Endothelial cell of hepatic sinusoid (primary cell): ENCODE results near the gene PODXL.
"Not testable (repeated sequence)": the region's sequence is repeated elsewhere in the genome, so short reads cannot be mapped to it uniquely, and the experiment has no call there.

Experiments used
- in situ Hi-C: cut with HindIII; loops from 2 replicates; pipeline ENCODE4 v1.10.0; 2017; ENCODE audit warnings: low sequenced_read_pairs

PODXL gene

GRCh38 chr7:131538813-131539179, 17.6 kb downstream of the PODXL start:
- in situ Hi-C loops = no loop called here

GRCh38 chr7:131538071-131538812, 18.2 kb downstream of the PODXL start:
- in situ Hi-C loops = no loop called here

- in situ Hi-C loops = no loop called here
Observed at GRCh38 chr7:131537571-131537978, 18.9 kb downstream of the PODXL start.

- in situ Hi-C loops = no loop called here
Observed at GRCh38 chr7:131536361-131536849, 20.0 kb downstream of the PODXL start.

DNA sequence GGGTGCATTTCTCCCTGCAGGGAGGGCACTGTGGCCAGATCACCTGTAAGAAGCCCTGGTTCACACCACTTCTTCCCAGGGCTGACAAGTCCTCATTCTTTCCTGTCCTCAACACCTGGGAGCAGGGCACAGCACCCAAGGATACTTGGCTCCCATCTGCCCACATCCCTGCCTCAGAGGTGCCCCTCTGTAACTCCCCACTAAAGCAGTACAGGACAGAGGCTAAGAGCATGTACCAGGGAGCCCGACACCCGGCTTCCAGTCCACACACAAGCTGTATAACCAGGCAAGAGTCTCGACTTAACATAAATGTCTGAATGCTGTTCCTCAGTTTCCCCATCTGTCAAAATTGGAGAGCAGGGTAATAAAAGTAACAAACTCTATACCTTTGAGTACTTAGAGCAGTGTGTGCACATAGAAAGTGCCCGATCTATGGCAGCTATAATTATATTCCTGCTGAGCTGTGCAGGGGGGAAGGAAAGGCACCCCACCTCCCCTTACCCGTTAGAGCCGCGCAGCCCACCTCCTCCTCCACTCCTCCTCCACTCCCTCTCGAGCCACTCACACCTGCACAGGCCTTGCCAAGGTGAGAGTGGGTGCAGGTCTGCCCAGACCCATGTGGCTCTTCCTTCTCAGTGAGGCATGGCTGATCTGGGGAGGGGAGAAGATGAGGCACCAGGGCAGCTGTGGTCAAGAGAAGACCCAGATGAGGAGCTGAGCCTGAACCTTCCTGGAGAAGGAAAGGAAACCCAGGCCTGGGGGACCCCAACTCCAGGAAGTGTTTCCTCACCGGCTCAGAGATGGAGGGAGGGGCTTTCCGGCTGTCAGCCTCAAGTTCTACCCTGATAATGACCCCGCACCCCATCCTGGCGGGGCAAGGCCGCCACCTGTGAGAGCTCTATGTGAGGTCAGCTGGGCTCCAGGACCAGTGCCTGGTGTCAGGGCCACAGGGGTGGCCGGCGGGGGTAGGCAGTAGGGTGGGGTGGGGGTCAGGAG, 22.6 kb downstream of the PODXL start:
- in situ Hi-C loops = no loop called here

- in situ Hi-C loops = no loop called here
Observed at GRCh38 chr7:131533151-131533559, 23.3 kb downstream of the PODXL start.

DNA sequence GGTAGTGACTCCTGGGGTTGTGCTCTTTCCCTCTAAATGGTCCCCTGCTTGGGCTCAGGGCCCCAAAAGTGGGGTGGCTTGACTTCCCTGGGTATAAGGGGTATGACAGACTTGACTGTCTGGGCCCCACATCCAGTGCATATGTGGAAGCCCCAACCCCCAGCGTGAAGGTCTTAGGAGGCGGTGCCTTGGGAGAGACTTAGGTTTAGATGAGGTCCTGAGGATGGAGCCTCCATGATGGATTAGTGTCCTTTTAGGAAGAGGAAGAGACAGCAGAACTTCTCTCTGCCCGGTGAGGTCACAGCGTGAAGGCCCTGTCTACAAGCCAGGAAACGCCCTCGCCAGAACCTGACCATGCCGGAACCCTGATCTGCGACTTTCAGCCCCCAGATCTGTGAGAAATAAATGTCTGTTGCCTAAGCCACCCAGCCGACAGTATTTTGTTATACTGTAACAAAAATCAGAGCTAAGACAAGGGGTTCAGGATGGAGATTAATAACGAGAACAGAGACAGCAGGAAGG, 23.8 kb downstream of the PODXL start:
- in situ Hi-C loops = no loop called here

DNA sequence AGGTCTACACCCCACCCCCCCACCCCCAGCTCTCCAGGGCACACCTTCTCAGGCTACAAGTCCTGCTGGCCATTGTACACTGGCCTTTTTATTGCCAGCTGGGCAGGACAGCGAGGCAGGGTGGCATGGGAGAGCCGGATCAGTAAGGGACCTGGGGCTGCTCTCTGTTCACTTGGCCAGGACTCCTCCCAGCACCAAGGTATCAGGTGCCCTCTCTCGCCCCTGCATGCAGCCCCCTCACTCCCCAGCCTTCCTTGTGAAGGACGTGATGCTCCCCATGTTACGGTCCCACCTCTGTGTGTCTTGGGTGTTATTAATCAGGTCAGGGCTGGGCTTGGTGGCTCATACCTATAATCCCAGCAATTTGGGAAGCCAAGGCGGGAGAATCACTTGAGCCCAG, 26.3 kb downstream of the PODXL start:
- in situ Hi-C loops = no loop called here

GRCh38 chr7:131529617-131530016, 26.8 kb downstream of the PODXL start:
- in situ Hi-C loops = no loop called here

DNA sequence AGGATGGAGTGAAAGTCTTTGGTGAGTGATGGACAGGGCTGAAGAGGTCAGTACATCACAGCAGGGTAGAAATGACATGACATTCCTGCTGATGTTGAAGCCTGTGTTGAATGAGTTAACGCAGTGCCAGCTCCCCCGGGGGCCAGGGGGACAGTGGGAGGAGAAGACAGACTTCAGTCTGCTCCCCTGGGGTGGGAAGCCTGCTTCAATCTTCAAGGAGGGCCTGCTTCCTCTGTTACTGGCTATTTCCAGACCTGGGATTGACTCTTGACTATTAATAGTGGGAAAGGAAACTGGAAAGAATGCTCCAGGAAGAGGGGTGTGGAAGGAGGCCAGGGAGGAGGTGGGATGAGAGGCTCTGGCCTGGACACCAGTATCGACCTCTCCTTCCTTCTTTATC, 27.2 kb downstream of the PODXL start:
- in situ Hi-C loops = no loop called here

DNA sequence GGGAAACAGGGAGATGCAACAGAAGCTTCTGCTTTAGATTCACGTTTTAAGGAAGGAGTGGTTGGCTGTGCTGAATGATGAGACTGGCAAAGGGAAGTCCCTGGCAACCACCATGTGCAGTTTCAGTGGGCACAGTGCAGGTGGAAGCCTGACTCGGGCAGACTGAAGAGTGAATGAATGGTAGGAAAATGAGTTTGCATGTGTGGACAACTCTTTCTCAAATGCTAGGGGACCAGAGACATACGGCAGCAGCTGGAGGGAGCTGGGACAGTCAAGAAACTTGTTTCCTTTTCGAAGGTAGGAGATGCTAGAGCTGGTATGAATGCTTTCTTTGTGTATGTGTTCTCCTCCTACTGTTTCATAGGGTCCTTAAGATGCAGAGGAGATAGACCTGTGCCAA, 29.0 kb downstream of the PODXL start:
- in situ Hi-C loops = no loop called here

DNA sequence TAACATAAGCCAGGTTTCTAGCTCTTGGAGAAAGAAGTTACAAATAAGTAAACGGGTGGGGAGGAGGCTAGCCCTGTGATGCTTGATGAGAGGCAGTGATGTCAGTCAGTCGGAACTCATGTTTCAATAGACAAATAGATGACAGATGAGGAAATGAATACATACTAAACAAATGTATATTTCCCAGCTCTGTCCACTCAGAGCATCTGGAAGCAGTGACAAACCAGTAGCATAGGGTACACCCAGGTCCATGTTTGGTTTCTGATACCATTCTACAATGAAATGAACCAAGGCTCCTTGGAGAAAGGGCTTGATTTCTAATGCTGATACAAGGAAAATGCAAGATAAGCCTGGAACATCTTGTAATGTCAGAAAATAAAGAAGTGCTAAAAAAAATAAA, 30.6 kb downstream of the PODXL start:
- in situ Hi-C loops = no loop called here

- in situ Hi-C loops = no loop called here
Observed at GRCh38 chr7:131524703-131525102, 31.7 kb downstream of the PODXL start.

DNA sequence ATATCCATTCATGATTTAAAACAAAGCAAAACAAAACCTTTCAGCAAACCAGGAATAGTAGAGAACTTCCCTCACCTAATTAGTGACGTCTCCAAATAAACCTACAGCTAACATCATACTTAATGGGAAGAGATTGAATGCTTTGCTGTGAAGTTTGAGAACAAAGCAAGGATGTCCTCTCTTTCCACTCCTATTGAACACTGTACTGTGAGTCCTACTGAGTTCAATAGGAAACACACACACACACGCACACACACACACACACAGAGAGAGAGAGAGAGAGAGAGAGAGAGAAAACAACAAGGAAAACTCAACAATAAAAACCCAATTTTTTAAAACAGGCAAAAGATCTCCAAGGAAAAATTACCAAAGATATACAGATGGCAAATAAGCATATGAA, 32.3 kb downstream of the PODXL start:
- in situ Hi-C loops = no loop called here

DNA sequence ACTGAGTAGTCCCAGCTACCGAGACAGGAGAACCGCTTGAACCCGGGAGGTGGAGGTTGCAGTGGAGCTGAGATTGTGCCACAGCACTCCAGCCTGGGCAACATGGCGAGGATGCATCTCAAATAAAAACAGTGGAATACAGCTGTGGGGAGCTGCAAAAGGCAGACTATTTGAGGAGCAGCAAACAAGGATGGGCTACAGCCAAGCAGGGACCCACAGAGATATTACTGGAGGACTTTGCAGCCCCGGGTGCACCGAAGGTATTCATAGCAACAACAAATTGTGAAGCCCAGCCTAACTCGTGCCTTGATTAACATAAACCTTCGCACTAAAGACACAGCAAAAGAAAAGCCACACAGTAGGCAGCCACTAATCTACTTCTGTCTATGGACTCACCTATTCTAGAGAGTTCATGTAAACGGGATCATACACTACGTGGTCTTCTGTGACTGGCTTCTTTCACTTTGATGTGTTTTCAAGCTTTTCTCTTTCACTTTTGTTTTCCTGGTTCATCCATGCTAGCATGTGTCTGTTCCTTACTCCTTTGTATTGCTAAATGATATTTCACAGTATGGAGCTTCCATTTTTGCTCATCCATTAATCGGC, 34.0 kb downstream of the PODXL start:
- in situ Hi-C loops = no loop called here

DNA sequence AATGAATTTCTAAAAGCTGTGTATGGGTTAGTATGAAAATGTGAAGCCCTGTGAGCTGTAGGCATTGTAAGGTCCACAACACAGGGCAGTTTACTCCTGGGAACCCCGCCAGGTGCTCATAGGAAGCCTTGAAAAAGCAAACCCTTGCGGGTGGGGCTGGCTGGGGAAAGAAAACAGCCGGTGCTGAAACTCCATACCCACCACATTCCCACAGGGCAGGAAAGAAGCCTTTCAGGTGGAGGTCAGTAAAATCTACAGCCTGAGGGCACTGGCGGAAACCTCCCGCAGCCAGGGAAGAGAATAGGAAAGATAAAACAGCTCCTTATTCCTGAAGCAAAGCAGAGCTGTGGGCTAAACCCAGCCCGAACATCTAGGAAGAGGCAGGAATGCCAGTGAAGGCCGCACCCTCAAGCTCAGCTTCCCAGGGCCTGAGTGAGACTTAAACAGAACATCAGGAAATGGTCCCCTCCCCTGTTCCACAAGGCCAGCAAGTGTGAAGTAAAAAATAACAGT, 34.7 kb downstream of the PODXL start:
- in situ Hi-C loops = no loop called here

DNA sequence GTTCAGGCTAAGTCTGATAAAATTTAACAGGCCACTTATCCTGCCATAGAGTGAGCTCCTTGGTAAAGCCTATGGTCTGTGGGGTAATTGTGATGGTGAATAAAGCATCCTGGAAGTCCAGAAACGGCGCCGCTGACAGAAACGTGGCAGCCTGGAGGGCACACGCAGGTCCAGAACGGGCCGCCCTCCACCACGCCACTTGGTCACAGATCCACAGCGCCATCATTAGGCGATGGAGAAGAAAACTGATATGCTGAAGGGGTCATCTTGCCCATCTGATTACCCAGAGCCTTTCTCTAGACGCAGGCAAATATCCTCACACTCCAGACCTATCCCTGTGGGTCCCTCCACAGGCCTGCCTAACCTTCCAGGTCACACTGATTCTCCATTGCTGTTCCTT, 37.8 kb downstream of the PODXL start:
- in situ Hi-C loops = no loop called here

- in situ Hi-C loops = no loop called here
Observed at GRCh38 chr7:131517218-131517923, 39.1 kb downstream of the PODXL start.

- in situ Hi-C loops = not testable (repeated sequence)
Observed at GRCh38 chr7:131515471-131515870, 41.0 kb downstream of the PODXL start.
